Suprapubic skin (tissue), 4 donors: ENCODE results near the gene TNXB. TPM values are rescaled to one million over a fixed set of nuclear protein-coding genes. Genes with fewer than 3 reads are reported as not detected.
A peak's percentile ranks its signal among the peaks of the same experiment; 100 is the strongest.

ENCODE experiments used
- DNase-seq, 2 donors: peaks; one replicate each; pipeline ENCODE4 v3.0.0-alpha.2; 2019; ENCODE audit warnings: low spot score in 2 of 2
- H3K27ac ChIP-seq: fragments of 200-600 bp; sonication (generic); one replicate; pipeline ENCODE4 v1.5.1; 2019
- H3K27me3 ChIP-seq: fragments of 200-600 bp; sonication (generic); one replicate; pipeline ENCODE4 v1.5.1; 2019
- H3K36me3 ChIP-seq: fragments of 200-600 bp; sonication (generic); one replicate; pipeline ENCODE4 v1.5.1; 2019
- H3K4me1 ChIP-seq: fragments of 200-600 bp; sonication (generic); one replicate; pipeline ENCODE4 v1.5.1; 2019
- H3K4me3 ChIP-seq: fragments of 200-600 bp; sonication (generic); one replicate; pipeline ENCODE4 v1.5.1; 2019; ENCODE audit warnings: mild to moderate bottlenecking
- H3K9me3 ChIP-seq: fragments of 200-600 bp; sonication (generic); one replicate; pipeline ENCODE4 v1.5.1; 2019
- CTCF ChIP-seq, 2 donors: fragments of 200-600 bp in 1 of 2; fragments of 450-650 bp in 1 of 2; sonication (generic) in 1 of 2; IDR thresholded peaks; one replicate each; pipeline ENCODE4 v1.5.1; 2016 to 2019; ENCODE audit warnings: antibody characterized with exemption in 2 of 2, mild to moderate bottlenecking in 1 of 2, moderate library complexity in 1 of 2
- EP300 ChIP-seq: sonication (generic); formaldehyde crosslinking; IDR thresholded peaks from one replicate; pipeline ENCODE4 v1.6.1; 2017; ENCODE audit warnings: antibody characterized with exemption
- POLR2A ChIP-seq, 2 donors: fragments of 450-650 bp; IDR thresholded peaks; one replicate each; pipeline ENCODE4 v1.6.1; 2017; ENCODE audit warnings: antibody characterized with exemption in 2 of 2, mild to moderate bottlenecking in 2 of 2, moderate library complexity in 2 of 2
- POLR2AphosphoS5 ChIP-seq, 3 donors: sonication (generic); formaldehyde crosslinking; IDR thresholded peaks; one replicate each; pipeline ENCODE4 v1.6.1; 2017; ENCODE audit warnings: antibody characterized with exemption in 3 of 3
- WGBS: methylation state at CpG from one replicate; pipeline ENCODE4 v1.1.5; 2018; 5-methylcytosine and 5-hydroxymethylcytosine counted together
- total RNA-seq, 4 donors: library from RNA; depleted of rRNA; stranded (reverse); fragments of >200 nt; gene quantifications; one replicate each; pipeline ENCODE4 v1.1.0, GENCODE V29; 2016

Gene TNXB
- total RNA-seq = 10 to 100 TPM; 25.7 to 52.5 (median 40.2) TPM

- Histone ChIP-seq H3K36me3 (no peaks in the 10 kb centered on the region), H3K4me3 (peak within 1 kb of the TSS; percentile 45), H3K4me1 (peaks cover 74% of the 10 kb centered on the region), H3K9me3 (no peaks in the 10 kb centered on the region), H3K27ac (peak within 1 kb of the TSS; percentile 92), H3K27me3 (no peaks in the 10 kb centered on the region)
- 11% methylated on average over 10 of the region's 12 CpGs for WGBS
- DNase-seq = no peak
- TF ChIP-seq POLR2A (IDR thresholded peaks at IDR 0.05) = peak in 1 of 2 donors; percentile 78
- no peak for TF ChIP-seq CTCF (IDR thresholded peaks at IDR 0.05)
- TF ChIP-seq POLR2AphosphoS5 (IDR thresholded peaks at IDR 0.05) = no peak
These were observed at the start of gene TNXB for GRCh38 chr6:32109114-32109764. TNXB (minus strand) TSS chr6:32109338; CDS start chr6:32098198, 11,140 bp downstream.

DNA sequence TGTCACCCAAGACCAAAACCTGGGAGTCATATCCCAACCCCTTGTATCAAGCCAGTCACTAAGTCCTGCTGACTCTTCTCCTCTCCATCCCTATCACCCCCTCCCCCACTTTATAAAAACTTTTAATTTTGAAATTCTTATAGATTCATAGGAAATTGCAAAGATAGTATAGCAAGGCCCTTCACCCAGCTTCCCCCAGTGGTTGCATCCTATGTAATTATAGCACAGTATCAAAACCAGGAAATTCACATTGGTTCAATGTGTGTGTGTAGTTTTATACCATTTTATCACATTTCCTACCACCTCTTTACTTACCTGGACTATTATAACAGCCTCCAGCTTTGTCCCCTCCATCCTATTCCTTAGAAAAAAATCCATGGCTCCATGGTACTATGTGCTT lies 48.9 kb upstream of the TNXB start:
- no peak overlapping the region for H3K27ac ChIP-seq
- no peaks in the 10 kb centered on the region for H3K27me3 ChIP-seq
- no peak overlapping the region for H3K4me3 ChIP-seq
- peaks cover 19% of the 10 kb centered on the region for H3K4me1 ChIP-seq
- DNase-seq = no peak
- no peak for TF ChIP-seq POLR2A (IDR thresholded peaks at IDR 0.05)
- TF ChIP-seq POLR2AphosphoS5 (IDR thresholded peaks at IDR 0.05) = no peak
- no peak for TF ChIP-seq CTCF (IDR thresholded peaks at IDR 0.05)
- TF ChIP-seq EP300 = no peak
- H3K36me3 ChIP-seq = peaks cover 52% of the 10 kb centered on the region
- no peaks in the 10 kb centered on the region for H3K9me3 ChIP-seq

- 93% methylated on average over 9 of the region's 9 CpGs for WGBS
These were observed 47.8 kb upstream of the TNXB start for GRCh38 chr6:32156891-32157290.

GRCh38 chr6:32154514-32155161 lies 45.5 kb upstream of the TNXB start:
- WGBS = 4% methylated on average over 24 of the region's 34 CpGs
- peak; percentile 79 to 83 for DNase-seq
- H3K9me3 ChIP-seq = no peaks in the 10 kb centered on the region
- H3K36me3 ChIP-seq = peaks cover 30% of the 10 kb centered on the region
- H3K27ac ChIP-seq = peak overlapping the region; percentile 88
- TF ChIP-seq POLR2A (IDR thresholded peaks at IDR 0.05) = no peak
- TF ChIP-seq CTCF (IDR thresholded peaks at IDR 0.05) = peak in 1 of 2 donors; percentile 42
- no peaks in the 10 kb centered on the region for H3K27me3 ChIP-seq
- peaks cover 43% of the 10 kb centered on the region for H3K4me1 ChIP-seq
- H3K4me3 ChIP-seq = peak overlapping the region; percentile 76

More at GRCh38 chr6:32156891-32157290, 47.8 kb upstream of the TNXB start:
- Histone ChIP-seq H3K36me3 (peaks cover 40% of the 10 kb centered on the region), H3K4me1 (peaks cover 30% of the 10 kb centered on the region), H3K27me3 (no peaks in the 10 kb centered on the region), H3K9me3 (no peaks in the 10 kb centered on the region), H3K27ac (no peak overlapping the region), H3K4me3 (no peak overlapping the region)
- no peak for DNase-seq
- no peak for TF ChIP-seq CTCF (IDR thresholded peaks at IDR 0.05)
- TF ChIP-seq POLR2A (IDR thresholded peaks at IDR 0.05) = no peak
- no peak for TF ChIP-seq EP300
- TF ChIP-seq POLR2AphosphoS5 (IDR thresholded peaks at IDR 0.05) = no peak
